ENCODE results near the gene LRRC10B.

LRRC10B gene

GRCh38 chr11:61541598-61541997 is 33.0 kb downstream of the LRRC10B start:
- Histone ChIP-seq H3K9me3 (ENCODE audit: insufficient read depth, low read length) (no peaks in the 10 kb centered on the region), H4K20me1 (ENCODE audit: insufficient read depth, low read length) (no peaks in the 10 kb centered on the region), H3K4me3 (ENCODE audit: low read length) (peak overlapping the region; percentile 13; the same call in 1 of the 2 replicates), H3K4me1 (ENCODE audit: low read length) (peaks cover 16% of the 10 kb centered on the region), H3K4me2 (ENCODE audit: low read length) (peak overlapping the region; percentile 67), H3K79me2 (ENCODE audit: low read length) (no peaks in the 10 kb centered on the region), H3K36me3 (replicated peaks; ENCODE audit: low read depth, low read length) (no peaks in the 10 kb centered on the region), H2AFZ (ENCODE audit: low read depth, low read length) (no peak overlapping the region), H3K9ac (ENCODE audit: low read length) (no peak overlapping the region), H3K27me3 (ENCODE audit: low read depth, low read length) (peaks cover 10% of the 10 kb centered on the region; the same call in 1 of the 2 replicates), H3K27ac (ENCODE audit: low read length) (no peak overlapping the region)
- no peak for TF ChIP-seq EZH2phosphoT487 (IDR thresholded peaks at IDR 0.05; ENCODE audit: low read depth)
- TF ChIP-seq, protein P1, sequence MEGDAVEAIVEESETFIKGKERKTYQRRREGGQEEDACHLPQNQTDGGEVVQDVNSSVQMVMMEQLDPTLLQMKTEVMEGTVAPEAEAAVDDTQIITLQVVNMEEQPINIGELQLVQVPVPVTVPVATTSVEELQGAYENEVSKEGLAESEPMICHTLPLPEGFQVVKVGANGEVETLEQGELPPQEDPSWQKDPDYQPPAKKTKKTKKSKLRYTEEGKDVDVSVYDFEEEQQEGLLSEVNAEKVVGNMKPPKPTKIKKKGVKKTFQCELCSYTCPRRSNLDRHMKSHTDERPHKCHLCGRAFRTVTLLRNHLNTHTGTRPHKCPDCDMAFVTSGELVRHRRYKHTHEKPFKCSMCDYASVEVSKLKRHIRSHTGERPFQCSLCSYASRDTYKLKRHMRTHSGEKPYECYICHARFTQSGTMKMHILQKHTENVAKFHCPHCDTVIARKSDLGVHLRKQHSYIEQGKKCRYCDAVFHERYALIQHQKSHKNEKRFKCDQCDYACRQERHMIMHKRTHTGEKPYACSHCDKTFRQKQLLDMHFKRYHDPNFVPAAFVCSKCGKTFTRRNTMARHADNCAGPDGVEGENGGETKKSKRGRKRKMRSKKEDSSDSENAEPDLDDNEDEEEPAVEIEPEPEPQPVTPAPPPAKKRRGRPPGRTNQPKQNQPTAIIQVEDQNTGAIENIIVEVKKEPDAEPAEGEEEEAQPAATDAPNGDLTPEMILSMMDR (IDR thresholded peaks at IDR 0.05; ENCODE audit: low read depth, low read length) = no peak

- no peak for TF ChIP-seq EZH2phosphoT487 (IDR thresholded peaks at IDR 0.05; ENCODE audit: low read depth)
- TF ChIP-seq, protein P1 (IDR thresholded peaks at IDR 0.05; ENCODE audit: low read depth, low read length) = no peak
- no peaks in the 10 kb centered on the region for H4K20me1 ChIP-seq (ENCODE audit: insufficient read depth, low read length)
- H3K4me1 ChIP-seq (ENCODE audit: low read length) = peaks cover 16% of the 10 kb centered on the region
- peaks cover 10% of the 10 kb centered on the region; the same call in 1 of the 2 replicates for H3K27me3 ChIP-seq (ENCODE audit: low read depth, low read length)
- H3K27ac ChIP-seq (ENCODE audit: low read length) = no peak overlapping the region
- H3K9ac ChIP-seq (ENCODE audit: low read length) = no peak overlapping the region
- H3K9me3 ChIP-seq (ENCODE audit: insufficient read depth, low read length) = no peaks in the 10 kb centered on the region
- no peaks in the 10 kb centered on the region for H3K79me2 ChIP-seq (ENCODE audit: low read length)
- no peak overlapping the region for H2AFZ ChIP-seq (ENCODE audit: low read depth, low read length)
- no peaks in the 10 kb centered on the region for H3K36me3 ChIP-seq (replicated peaks; ENCODE audit: low read depth, low read length)
- H3K4me2 ChIP-seq (ENCODE audit: low read length) = peak overlapping the region; percentile 67
- H3K4me3 ChIP-seq (ENCODE audit: low read length) = peak overlapping the region; percentile 13; the same call in 1 of the 2 replicates
Observed at GRCh38 chr11:61542024-61542461, 33.5 kb downstream of the LRRC10B start.

- H3K9ac ChIP-seq (ENCODE audit: low read length) = no peak overlapping the region
- TF ChIP-seq, protein P1 (IDR thresholded peaks at IDR 0.05; ENCODE audit: low read depth, low read length) = no peak
- no peak for TF ChIP-seq EZH2phosphoT487 (IDR thresholded peaks at IDR 0.05; ENCODE audit: low read depth)
- H3K4me1 ChIP-seq (ENCODE audit: low read length) = peaks cover 16% of the 10 kb centered on the region
- no peak overlapping the region for H2AFZ ChIP-seq (ENCODE audit: low read depth, low read length)
- no peaks in the 10 kb centered on the region for H3K9me3 ChIP-seq (ENCODE audit: insufficient read depth, low read length)
- no peaks in the 10 kb centered on the region for H3K36me3 ChIP-seq (replicated peaks; ENCODE audit: low read depth, low read length)
- no peak overlapping the region for H3K4me3 ChIP-seq (ENCODE audit: low read length)
- H3K4me2 ChIP-seq (ENCODE audit: low read length) = no peak overlapping the region
- peaks cover 10% of the 10 kb centered on the region; the same call in 1 of the 2 replicates for H3K27me3 ChIP-seq (ENCODE audit: low read depth, low read length)
- no peaks in the 10 kb centered on the region for H3K79me2 ChIP-seq (ENCODE audit: low read length)
- no peak overlapping the region for H3K27ac ChIP-seq (ENCODE audit: low read length)
- no peaks in the 10 kb centered on the region for H4K20me1 ChIP-seq (ENCODE audit: insufficient read depth, low read length)
Observed at GRCh38 chr11:61542705-61543104, 34.2 kb downstream of the LRRC10B start.

GRCh38 chr11:61543606-61544306 is 35.2 kb downstream of the LRRC10B start:
- no peaks in the 10 kb centered on the region for H3K36me3 ChIP-seq (replicated peaks; ENCODE audit: low read depth, low read length)
- H2AFZ ChIP-seq (ENCODE audit: low read depth, low read length) = no peak overlapping the region
- no peak overlapping the region for H3K4me2 ChIP-seq (ENCODE audit: low read length)
- H3K27me3 ChIP-seq (ENCODE audit: low read depth, low read length) = peaks cover 10% of the 10 kb centered on the region; the same call in 1 of the 2 replicates
- no peak for TF ChIP-seq EZH2phosphoT487 (IDR thresholded peaks at IDR 0.05; ENCODE audit: low read depth)
- TF ChIP-seq, protein P1 (IDR thresholded peaks at IDR 0.05; ENCODE audit: low read depth, low read length) = no peak
- no peak overlapping the region for H3K9ac ChIP-seq (ENCODE audit: low read length)
- no peaks in the 10 kb centered on the region for H3K9me3 ChIP-seq (ENCODE audit: insufficient read depth, low read length)
- H3K79me2 ChIP-seq (ENCODE audit: low read length) = no peaks in the 10 kb centered on the region
- no peaks in the 10 kb centered on the region for H4K20me1 ChIP-seq (ENCODE audit: insufficient read depth, low read length)
- H3K27ac ChIP-seq (ENCODE audit: low read length) = no peak overlapping the region
- peaks cover 16% of the 10 kb centered on the region for H3K4me1 ChIP-seq (ENCODE audit: low read length)
- H3K4me3 ChIP-seq (ENCODE audit: low read length) = no peak overlapping the region

Measured in OCI-LY3 (cell line).